T-helper 1 cell treated with Interleukin-12 subunit alpha and Interleukin-12 subunit beta and Interleukin-4 antibody, amounts not matched to agents 30 μg/mL and 1 μg/mL, for 36 hours (primary cell): ENCODE measurements around the gene ATOH1.

Experiments
- H3K27ac Mint-ChIP-seq: one replicate; pipeline ENCODE4 v1.8.0; 2021; ENCODE audit warnings: mild to moderate bottlenecking, mixed read lengths
- H3K27me3 Mint-ChIP-seq: one replicate; pipeline ENCODE4 v1.8.0; 2021; ENCODE audit warnings: low read depth, mixed read lengths
- H3K36me3 Mint-ChIP-seq: one replicate; pipeline ENCODE4 v1.8.0; 2021; ENCODE audit warnings: low read depth, mixed read lengths
- H3K4me1 Mint-ChIP-seq: one replicate; pipeline ENCODE4 v1.8.0; 2021; ENCODE audit warnings: low read depth, mixed read lengths
- H3K4me3 Mint-ChIP-seq: one replicate; pipeline ENCODE4 v1.8.0; 2021; ENCODE audit warnings: mild to moderate bottlenecking, moderate library complexity, mixed read lengths
- H3K9me3 Mint-ChIP-seq: one replicate; pipeline ENCODE4 v1.8.0; 2021; ENCODE audit warnings: mixed read lengths

The ATOH1 gene

DNA sequence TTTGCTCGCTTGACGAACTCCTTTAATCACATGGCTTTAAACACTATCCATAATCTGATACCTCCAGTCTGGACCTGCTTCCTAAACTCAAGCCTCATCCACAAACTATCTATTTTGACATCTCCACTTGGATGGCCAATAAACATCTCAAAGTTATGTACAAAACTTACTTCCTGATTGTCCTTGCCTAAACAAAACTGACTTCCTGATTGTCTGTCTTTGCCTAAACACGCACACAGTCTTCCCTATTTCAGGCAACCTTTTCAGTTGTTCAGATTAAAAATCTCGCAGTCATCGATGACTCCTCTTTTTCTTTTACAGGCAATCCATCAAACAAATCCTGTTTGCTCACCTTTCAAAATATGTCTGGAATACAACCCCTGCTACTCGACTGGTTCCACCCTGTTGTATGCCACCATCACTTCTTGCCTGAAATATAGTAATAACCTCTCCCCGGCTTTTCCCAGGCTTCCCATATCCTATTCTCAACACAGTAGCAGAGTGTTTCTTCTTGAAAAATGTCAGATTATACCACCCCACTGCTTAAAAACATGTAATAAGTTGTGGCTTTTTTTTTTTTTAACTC is 39.0 kb downstream of the ATOH1 start:
- Mint-ChIP-seq H3K9me3 (no peaks in the 10 kb centered on the region), H3K4me3 (no peak overlapping the region), H3K4me1 (no peaks in the 10 kb centered on the region), H3K36me3 (no peaks in the 10 kb centered on the region), H3K27ac (no peak overlapping the region), H3K27me3 (no peaks in the 10 kb centered on the region)

DNA sequence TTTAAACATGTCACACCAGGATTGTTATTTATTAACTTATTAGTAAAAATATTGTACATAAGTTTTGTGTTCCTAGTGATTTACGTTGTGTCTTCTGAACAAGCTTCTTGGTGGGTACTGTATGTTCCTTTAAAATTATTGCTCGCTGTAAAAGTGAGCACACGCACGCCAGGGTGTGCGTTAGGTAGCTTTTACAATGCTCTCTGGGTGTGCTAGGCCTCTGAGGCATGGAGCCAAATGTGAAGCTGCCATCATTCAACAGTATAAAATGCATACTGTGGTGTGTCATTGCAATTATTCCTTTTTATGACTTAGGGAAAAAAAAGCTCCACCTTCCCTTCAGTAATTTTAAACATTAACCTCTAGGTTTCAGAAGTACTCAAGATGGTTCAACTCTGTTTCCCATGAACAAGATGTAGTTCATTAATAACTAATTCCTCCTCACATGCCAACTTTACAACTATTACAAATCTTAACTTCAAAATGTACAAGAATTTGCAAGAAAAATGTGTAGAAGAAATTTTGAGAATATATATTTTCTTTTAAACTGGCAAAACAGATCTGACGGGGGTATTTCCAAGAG is 42.4 kb downstream of the ATOH1 start:
- Mint-ChIP-seq H3K27me3 (no peaks in the 10 kb centered on the region), H3K4me1 (no peaks in the 10 kb centered on the region), H3K4me3 (no peak overlapping the region)

DNA sequence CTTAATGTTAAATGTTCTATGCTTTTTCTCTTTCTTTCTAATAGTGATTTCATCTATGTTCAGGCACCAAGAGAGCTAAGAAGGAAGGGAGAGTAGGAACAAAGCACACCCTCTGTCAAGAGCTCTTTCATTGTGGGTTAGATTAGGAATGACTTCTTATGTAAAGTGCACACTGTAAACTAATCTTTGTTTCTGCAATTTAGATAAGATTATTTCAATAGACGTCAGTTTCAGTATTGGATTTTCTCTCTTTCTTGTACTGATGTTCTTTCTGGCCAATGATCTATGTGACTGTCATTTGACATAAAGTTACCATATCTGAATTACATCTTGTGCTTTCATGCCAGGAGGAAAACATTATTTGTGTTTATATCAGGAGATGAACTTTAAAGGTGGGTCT is 48.2 kb downstream of the ATOH1 start:
- Mint-ChIP-seq H3K27me3 (no peaks in the 10 kb centered on the region), H3K4me3 (no peak overlapping the region), H3K4me1 (no peaks in the 10 kb centered on the region), H3K27ac (no peak overlapping the region), H3K36me3 (no peaks in the 10 kb centered on the region), H3K9me3 (no peaks in the 10 kb centered on the region)

More for the DNA sequence above, 42.4 kb downstream of the ATOH1 start:
- H3K9me3 Mint-ChIP-seq = no peaks in the 10 kb centered on the region
- no peaks in the 10 kb centered on the region for H3K36me3 Mint-ChIP-seq
- H3K27ac Mint-ChIP-seq = no peak overlapping the region

DNA sequence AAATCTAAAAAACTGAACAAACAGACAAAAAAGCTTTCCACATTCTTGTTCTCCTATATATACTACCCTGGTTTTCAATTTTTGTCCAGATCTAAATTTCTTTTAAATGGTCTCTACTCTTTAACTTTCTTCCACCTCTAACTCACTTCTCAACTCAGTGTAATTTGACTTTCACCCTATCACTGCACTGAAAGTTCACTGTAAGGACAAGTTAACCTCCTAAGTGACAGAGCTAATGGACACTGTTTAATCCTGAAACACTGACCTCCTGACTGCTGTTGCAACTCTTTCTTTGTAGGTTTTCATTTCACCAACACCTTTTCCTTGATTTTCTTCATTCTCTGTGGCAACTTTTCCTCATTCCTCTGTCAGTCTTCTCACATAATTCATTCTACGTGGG is 50.0 kb downstream of the ATOH1 start:
- Mint-ChIP-seq H3K9me3 (no peaks in the 10 kb centered on the region), H3K27ac (no peak overlapping the region), H3K36me3 (no peaks in the 10 kb centered on the region), H3K4me1 (no peaks in the 10 kb centered on the region), H3K27me3 (no peaks in the 10 kb centered on the region), H3K4me3 (no peak overlapping the region)

DNA sequence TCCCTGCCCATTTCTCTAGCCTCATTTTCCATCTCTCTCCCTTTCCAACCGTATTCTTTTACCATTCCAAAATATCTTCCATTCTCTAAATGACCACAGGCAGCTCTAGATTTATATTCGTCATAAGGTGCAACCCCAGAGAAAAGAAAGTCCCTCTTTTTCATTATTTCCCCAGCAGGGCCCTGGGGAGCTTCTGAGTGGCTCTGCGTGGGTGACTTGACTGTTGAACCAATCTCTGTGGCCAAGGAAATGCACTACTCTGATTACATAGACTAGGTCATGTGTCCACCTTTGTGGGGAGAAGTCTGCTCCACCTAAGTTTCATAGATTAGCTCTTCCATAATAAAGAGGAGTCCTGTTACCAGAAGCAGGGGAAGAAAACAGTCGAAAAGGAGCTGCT is 51.4 kb downstream of the ATOH1 start:
- Mint-ChIP-seq H3K4me1 (no peaks in the 10 kb centered on the region), H3K9me3 (no peaks in the 10 kb centered on the region), H3K4me3 (no peak overlapping the region), H3K36me3 (no peaks in the 10 kb centered on the region), H3K27ac (no peak overlapping the region), H3K27me3 (no peaks in the 10 kb centered on the region)
